Measurements from ENCODE around the gene KHDC4. TPM values are rescaled to one million over a fixed set of nuclear protein-coding genes. Genes with fewer than 3 reads are reported as not detected.
A peak's percentile ranks its signal among the peaks of the same experiment; 100 is the strongest.

The KHDC4 gene
- total RNA-seq = 10 to 100 TPM; 91.6 to 94.5 TPM

DNA sequence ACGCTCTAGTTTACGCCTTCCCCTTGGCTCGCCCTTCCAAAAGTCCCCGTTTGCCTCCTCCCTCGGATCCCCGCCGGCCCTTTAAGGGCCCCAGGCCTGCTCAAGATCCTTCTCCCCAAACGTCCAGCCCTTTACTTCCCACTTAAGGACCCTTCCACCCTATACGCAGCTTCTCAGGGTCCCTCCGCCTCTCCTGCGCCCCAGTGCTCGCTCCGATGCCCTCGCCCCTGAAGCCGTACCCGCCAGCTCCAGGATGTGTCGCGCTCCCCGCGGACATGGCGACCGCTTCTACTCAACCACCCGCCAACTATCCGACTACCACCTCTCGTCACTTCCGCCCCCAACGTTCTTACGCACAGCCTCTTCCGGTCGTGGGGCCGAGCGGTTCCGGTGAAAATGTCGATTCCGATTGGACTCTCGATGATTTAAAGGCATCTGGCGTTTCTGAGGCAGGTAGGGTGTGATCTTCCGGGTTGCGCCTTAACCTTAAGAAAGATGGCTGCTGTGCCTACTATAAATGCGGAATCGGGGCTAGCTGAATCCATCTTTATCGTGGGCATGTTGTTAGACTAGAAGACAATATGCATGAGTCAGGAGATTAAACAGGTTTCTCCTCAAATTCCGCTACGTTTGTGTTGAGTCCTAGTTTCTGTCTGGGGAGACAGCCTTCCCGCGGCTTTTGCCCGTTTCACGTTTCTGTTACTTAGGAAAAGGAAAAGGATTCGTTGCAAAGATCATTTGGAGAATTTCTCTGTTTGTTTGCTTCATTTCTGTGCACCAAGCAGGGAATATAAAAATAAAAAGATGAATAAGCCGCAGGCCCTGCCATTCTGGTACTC, at the start of gene KHDC4:
Gene KHDC4, minus strand, starts transcription at position 317 of the 839 bp plus-strand sequence. Its CDS starts 40 bp downstream, at position 277.
- DNase-seq (peak; percentile 88), ATAC-seq (ENCODE audit: low read depth) (peak; percentile 97)
- Mint-ChIP-seq H3K9me3 (no peaks in the 10 kb centered on the region), H3K27me3 (no peaks in the 10 kb centered on the region), H3K36me3 (peaks cover 26% of the 10 kb centered on the region), H3K27ac (no peak within 1 kb of the TSS), H3K4me3 (no peak within 1 kb of the TSS), H3K4me1 (peaks cover 28% of the 10 kb centered on the region)
- POLR2A ChIA-PET = interaction anchor here (0.5 to 3.2 kb wide), 34 partner anchors 8 to 1197 kb away, joined by 3 to 58 read pairs (median 4); partner anchors contain the start of genes ARHGEF2, MEF2D, SMG5 and SSR2

DNA sequence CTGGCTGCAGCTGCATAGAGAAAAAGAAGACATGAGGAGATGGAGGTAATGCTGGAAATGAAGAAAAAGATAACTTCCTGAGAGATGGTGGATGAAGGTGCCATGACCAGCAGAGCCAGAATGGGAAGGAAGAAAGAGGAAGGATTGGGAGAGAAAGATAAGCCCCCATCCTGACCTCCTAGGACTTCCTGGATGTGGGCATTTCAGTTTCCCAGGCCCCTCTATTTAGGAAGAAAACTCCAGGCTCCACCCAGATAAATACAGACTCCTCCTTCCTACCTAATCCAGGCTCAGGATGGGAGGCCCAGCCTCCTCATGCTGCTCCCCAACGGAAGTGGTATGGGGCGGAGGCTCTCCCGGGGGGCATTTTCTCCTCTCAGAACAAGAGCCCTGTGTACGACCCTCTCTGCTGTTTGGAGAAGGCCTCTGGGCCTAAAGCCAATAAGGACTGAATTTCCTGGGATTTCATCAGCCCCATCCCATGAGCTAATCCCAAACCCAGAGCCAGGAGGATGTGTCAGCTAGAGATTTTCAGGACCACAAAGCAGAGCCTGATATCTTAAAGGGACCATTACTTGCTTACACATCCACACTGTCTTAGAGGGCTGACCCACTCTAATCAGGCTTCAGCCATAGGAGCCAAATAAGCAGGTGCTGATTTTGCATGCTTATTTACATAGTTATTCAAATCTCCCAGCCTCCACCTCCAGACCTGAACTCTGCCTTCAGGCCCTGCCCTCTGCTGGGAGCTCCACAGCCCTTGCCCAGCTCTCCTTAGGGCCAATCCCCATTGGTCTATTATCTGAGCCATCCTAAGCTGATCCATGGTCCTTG, 49.2 kb upstream of the KHDC4 start:
- Mint-ChIP-seq H3K36me3 (peaks cover 9% of the 10 kb centered on the region), H3K4me3 (no peak overlapping the region), H3K4me1 (peaks cover 33% of the 10 kb centered on the region), H3K9me3 (no peaks in the 10 kb centered on the region), H3K27ac (peak overlapping the region; percentile 50), H3K27me3 (no peaks in the 10 kb centered on the region)
- POLR2A ChIA-PET = interaction anchor here (0.8 to 1.4 kb wide), 3 partner anchors 16 to 49 kb away, joined by 3 read pairs; no protein-coding TSS in a partner anchor
- DNase-seq = no peak
- ATAC-seq (ENCODE audit: low read depth) = no peak

DNA sequence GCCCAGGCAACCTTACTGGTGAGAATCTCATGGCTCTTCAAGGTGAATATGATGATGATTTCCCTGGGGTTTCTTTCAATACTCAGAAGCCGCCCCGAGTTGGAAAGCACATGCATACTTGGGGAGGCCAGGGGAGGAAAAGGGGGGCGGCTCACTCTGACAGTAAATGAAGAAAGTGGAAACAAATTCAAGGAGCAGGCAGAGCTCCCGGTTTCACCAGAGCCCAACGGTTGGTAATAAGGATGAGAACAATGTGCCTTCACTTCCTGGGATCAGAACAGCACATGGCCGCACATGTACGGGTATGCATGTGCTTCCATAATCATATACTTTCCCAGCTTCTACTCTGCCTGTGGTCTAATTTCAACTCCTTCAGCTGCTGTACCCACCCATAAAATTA, 47.9 kb upstream of the KHDC4 start:
- Mint-ChIP-seq H3K36me3 (peaks cover 14% of the 10 kb centered on the region), H3K4me1 (peaks cover 34% of the 10 kb centered on the region), H3K27me3 (no peaks in the 10 kb centered on the region), H3K27ac (peak overlapping the region; percentile 85), H3K9me3 (no peaks in the 10 kb centered on the region), H3K4me3 (peak overlapping the region; percentile 3)
- POLR2A ChIA-PET = interaction anchor here (0.7 to 9.5 kb wide), 2 partner anchors 39 to 47 kb away, joined by 3 to 105 read pairs; partner anchors contain the start of gene RXFP4
- no peak for DNase-seq
- no peak for ATAC-seq (ENCODE audit: low read depth)

DNA sequence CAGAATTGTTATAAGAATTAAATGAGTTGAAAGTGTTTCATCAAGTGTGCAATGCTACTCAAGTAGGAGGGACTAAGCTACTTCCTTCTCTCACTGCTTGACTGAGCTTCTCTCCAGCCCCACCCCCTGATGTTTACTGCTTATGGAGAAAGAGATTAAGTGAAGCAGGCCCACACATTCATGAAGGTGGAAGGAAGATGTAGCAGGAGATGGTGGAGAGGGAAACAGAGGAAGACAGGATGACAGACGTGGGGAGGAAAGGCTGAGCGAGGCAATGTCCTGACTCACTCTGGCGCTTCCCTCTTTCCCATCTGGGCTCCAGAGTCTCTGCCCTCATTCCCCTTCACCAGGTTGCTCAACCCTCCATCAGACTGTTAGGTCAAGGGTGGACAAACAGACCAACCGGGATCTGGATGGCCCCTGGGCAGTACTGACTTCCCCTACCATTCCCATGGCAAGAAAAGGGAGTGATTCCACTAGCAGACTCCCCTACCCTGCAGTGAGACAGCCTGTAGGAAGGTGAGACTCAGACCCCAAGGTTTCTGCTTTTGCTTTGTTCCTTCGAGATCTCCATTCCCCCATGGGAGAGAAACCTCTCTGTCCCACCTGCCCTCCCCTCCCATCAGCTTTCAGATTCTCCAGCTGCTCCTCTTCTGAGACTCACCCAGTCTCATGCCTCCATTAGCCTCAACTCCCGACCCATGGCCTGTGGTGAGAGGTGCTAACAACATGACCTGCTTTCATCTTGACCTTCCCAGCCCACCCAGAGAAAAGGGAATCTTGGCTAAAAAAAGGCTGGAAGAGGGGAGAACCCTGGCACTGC, 47.3 kb upstream of the KHDC4 start:
- Mint-ChIP-seq H3K4me1 (peaks cover 37% of the 10 kb centered on the region), H3K9me3 (no peaks in the 10 kb centered on the region), H3K27me3 (no peaks in the 10 kb centered on the region), H3K4me3 (peak overlapping the region; percentile 99), H3K36me3 (peaks cover 18% of the 10 kb centered on the region), H3K27ac (peak overlapping the region; percentile 85)
- DNase-seq (no peak), ATAC-seq (ENCODE audit: low read depth) (no peak)
- POLR2A ChIA-PET = interaction anchor here (0.7 to 9.5 kb wide), 4 partner anchors 8 to 46 kb away, joined by 3 to 105 read pairs (median 4); partner anchors contain the start of gene RXFP4

DNA sequence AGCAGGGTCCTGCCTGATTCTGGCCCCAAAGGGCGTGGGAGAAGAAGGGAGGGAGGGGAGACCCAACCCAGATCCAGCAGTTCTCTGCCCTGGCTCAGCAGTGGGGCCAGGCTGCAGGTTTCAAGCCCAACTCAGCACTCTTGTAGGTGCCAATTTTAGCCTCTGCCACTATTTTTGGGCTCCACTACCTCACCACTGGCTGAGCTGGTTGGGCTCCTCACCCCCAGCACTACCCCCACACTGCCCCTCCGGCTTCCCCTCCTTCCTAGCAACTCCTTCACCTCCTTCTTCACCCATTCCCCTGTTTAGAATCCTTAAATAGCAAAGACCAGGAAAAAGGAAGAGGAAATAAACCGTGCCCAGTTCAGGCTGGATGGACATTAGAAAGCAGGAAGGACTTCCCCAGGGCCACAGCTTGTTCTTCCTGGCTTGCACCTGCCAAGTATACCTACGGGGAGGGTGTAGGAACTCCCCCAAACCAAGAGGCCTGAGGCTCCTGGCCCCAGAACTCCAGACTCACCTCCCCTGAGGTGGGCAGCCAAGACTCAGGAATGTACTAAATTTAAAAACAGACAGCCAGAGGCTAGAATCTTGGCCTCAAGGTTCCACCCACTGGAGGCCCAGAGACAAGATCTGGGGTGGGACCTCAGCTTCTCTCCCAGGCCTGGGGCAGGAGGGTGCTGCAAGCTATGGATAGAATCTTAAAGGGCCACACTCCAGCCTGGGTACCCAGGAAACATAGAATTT, 45.6 kb upstream of the KHDC4 start:
- H3K36me3 Mint-ChIP-seq = peaks cover 25% of the 10 kb centered on the region
- no peak for ATAC-seq (ENCODE audit: low read depth)
- H3K27ac Mint-ChIP-seq = peak overlapping the region; percentile 85
- H3K4me3 Mint-ChIP-seq = peak overlapping the region; percentile 99
- H3K27me3 Mint-ChIP-seq = no peaks in the 10 kb centered on the region
- DNase-seq = no peak
- POLR2A ChIA-PET = interaction anchor here (1.0 to 9.5 kb wide), 6 partner anchors 10 to 45 kb away, joined by 3 to 105 read pairs (median 14); partner anchors contain the start of genes KHDC4 and RXFP4
- H3K9me3 Mint-ChIP-seq = no peaks in the 10 kb centered on the region
- H3K4me1 Mint-ChIP-seq = peaks cover 53% of the 10 kb centered on the region

DNA sequence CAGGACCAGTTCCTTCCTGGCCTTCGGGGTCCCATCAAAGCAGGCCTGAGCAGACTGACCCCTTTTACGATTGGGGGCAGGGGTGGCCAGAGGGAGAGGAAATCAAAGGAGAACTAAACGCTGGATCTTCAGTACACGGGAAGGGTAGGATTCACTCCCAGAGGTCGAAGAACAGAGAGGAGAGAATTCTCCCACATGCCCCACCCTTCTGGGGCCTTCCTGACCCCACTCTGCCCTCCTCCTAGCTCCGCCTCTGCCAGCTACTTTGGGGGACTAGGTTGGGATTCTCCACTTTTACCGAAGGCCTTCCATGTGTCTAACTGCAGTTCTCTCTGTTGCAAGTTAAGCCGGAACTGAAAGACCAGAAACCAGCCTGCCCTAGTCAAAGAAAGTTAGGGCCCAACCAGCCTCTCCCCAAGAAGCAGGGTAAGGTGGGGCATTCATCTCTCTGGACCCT, 44.8 kb upstream of the KHDC4 start:
- peaks cover 59% of the 10 kb centered on the region for H3K4me1 Mint-ChIP-seq
- H3K9me3 Mint-ChIP-seq = no peaks in the 10 kb centered on the region
- peaks cover 25% of the 10 kb centered on the region for H3K36me3 Mint-ChIP-seq
- no peak for DNase-seq
- ATAC-seq (ENCODE audit: low read depth) = no peak
- peak overlapping the region; percentile 85 for H3K27ac Mint-ChIP-seq
- H3K4me3 Mint-ChIP-seq = peak overlapping the region; percentile 99
- POLR2A ChIA-PET = interaction anchor here (0.8 to 9.5 kb wide), 8 partner anchors 11 to 122 kb away, joined by 3 to 105 read pairs (median 20); partner anchors contain the start of genes GON4L, KHDC4 and RXFP4
- no peaks in the 10 kb centered on the region for H3K27me3 Mint-ChIP-seq

DNA sequence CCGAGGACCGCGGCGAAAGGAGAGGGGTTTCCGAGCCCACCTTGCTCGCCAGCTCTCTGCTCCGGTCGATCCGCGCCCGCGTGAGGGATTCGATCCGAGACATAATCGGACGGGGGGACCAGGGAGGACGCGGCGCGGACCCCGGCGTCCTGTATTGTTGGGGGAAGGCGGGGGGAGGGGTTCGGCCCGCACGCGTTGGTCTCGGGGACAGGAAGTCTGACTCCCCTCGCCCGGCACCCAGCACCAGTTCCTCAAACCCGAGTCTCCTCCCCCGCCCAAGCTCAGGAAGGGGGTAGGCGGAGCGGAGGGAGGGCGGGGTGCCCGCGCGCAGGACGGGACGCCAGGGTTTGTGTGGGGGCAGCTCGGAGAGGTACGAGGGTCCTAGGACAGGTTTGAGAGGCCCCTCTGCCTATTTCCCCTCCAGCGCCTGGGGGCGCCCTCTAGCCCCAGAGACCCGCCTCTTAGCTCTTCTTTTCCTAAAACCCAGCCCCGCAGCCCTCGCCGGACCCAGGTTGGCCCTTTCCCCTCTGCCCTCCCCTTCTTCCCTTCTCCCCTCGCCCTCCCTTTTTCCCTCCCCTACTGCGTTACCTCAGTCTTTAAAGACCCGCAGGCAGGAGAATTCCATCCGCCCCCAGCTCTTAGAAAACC, 44.2 kb upstream of the KHDC4 start, which contains the start of gene ARHGEF2:
Gene ARHGEF2, minus strand, starts transcription at position 223 of the 648 bp plus-strand sequence. Its CDS starts 120 bp downstream, at position 103.
- peak within 1 kb of the TSS; percentile 99 for H3K4me3 Mint-ChIP-seq
- H3K27ac Mint-ChIP-seq = peak within 1 kb of the TSS; percentile 85
- DNase-seq = peak; percentile 78
- peak; percentile 72 for ATAC-seq (ENCODE audit: low read depth)
- no peaks in the 10 kb centered on the region for H3K27me3 Mint-ChIP-seq
- peaks cover 61% of the 10 kb centered on the region for H3K4me1 Mint-ChIP-seq
- POLR2A ChIA-PET = interaction anchor here (0.8 to 9.5 kb wide), 10 partner anchors 10 to 122 kb away, joined by 3 to 105 read pairs (median 14); partner anchors contain the start of genes GON4L, KHDC4 and RXFP4
- H3K36me3 Mint-ChIP-seq = peaks cover 25% of the 10 kb centered on the region
- H3K9me3 Mint-ChIP-seq = no peaks in the 10 kb centered on the region

DNA sequence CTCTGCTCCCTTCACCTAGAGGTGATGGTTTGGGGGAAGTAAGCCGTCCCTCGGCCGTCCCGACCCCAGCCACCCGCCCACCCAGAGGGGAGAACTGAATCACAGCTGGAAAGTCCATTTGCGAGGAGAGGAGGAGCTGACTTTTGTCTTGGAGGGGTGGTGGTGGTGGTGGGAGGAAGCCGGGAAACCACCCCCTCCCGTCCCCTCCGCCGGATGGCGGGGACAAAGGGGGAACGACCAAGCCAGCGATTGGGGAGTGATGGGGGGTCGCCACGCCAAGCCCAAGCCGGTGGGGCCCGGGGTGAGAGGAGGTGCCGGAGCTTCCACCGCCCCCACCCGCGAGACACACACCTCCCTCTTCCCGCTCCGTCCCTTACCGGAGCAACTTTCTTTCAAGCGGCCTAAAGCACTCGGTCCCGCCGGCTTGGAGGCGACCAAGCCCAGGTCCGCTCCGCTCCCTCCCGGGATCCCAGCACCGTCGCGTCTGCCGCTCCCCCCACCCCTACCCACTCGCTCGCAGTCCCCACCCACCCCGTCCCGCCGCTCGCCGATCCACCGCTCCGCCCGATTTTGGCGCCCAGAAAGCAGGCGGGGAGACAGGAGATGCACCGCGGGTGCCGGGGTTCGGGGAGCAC, 43.6 kb upstream of the KHDC4 start:
- Mint-ChIP-seq H3K4me1 (peaks cover 64% of the 10 kb centered on the region), H3K27ac (peak overlapping the region; percentile 85), H3K36me3 (peaks cover 22% of the 10 kb centered on the region), H3K27me3 (no peaks in the 10 kb centered on the region), H3K9me3 (no peaks in the 10 kb centered on the region), H3K4me3 (peak overlapping the region; percentile 99)
- peak; percentile 20 for ATAC-seq (ENCODE audit: low read depth)
- DNase-seq = peak; percentile 50
- POLR2A ChIA-PET = interaction anchor here (0.6 to 9.5 kb wide), 17 partner anchors 10 to 121 kb away, joined by 3 to 105 read pairs (median 5); partner anchors contain the start of genes GON4L, KHDC4, RXFP4 and SYT11

DNA sequence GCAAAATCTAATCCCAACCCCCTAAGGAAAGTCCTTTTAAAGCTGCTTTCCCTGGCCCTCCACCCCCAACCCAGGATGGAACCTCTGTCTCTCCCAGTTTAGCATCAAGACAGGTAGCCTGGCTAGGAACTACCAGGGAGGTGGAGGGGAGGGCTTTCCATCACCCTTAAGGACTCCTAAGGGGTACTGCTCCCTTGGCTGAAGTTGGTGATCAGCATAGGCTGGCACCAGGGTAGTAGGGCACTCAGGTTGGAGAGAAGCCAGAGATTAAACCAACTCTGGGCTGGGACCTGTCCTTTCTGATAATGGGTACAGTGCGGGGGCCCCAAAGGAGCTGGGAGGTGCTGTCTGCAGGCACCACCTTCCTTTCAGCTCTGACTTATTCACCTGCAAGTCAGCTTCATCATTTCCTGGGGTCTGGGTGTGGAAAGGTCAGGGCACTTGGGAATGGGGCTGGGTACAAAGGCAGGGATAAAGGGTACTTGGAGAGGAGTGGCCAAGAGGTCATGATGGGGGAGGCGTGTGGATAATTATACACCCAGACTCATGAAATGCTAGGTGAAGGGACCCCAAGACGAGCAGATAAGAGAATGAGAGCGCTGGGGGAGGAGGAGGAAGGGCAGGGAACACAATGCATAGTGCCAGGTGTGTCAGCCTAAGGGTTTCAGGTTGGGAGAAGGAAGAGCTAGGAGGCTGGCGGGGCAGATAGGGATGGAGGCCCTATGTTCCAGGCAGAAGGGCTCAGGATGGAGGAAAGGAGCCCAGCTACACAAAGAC, 42.9 kb upstream of the KHDC4 start:
- H3K36me3 Mint-ChIP-seq = peaks cover 19% of the 10 kb centered on the region
- H3K27ac Mint-ChIP-seq = peak overlapping the region; percentile 85
- peak overlapping the region; percentile 99 for H3K4me3 Mint-ChIP-seq
- no peak for DNase-seq
- POLR2A ChIA-PET = interaction anchor here (0.6 to 9.5 kb wide), 18 partner anchors 9 to 525 kb away, joined by 3 to 105 read pairs (median 5); partner anchors contain the start of genes KHDC4, RXFP4, SSR2 and SYT11
- no peaks in the 10 kb centered on the region for H3K27me3 Mint-ChIP-seq
- peak; percentile 4 for ATAC-seq (ENCODE audit: low read depth)
- H3K9me3 Mint-ChIP-seq = no peaks in the 10 kb centered on the region
- H3K4me1 Mint-ChIP-seq = peaks cover 68% of the 10 kb centered on the region
